Uterus (tissue), 4 donors: ENCODE data around the gene PDGFRB. TPM values are rescaled to one million over a fixed set of nuclear protein-coding genes. Genes with fewer than 3 reads are reported as not detected.

Source experiments
- DNase-seq, 2 donors: peaks; one replicate each; pipeline ENCODE4 v3.0.0-alpha.2; 2019 to 2020
- H3K27ac ChIP-seq, 2 donors: fragments of 200-600 bp; sonication (generic); 1 replicate in 1 of 2; 2 replicates in 1 of 2; pipeline ENCODE4 v1.5.1; 2016 to 2018
- H3K27me3 ChIP-seq, 2 donors: fragments of 200-600 bp; sonication (generic); one replicate each; pipeline ENCODE4 v1.5.1; 2018 to 2019; ENCODE audit warnings: control low read depth in 1 of 2
- H3K36me3 ChIP-seq, 2 donors: fragments of 200-600 bp; sonication (generic); one replicate each; pipeline ENCODE4 v1.5.1; 2019; ENCODE audit warnings: control low read depth in 1 of 2
- H3K4me1 ChIP-seq, 2 donors: fragments of 200-600 bp; sonication (generic); one replicate each; pipeline ENCODE4 v1.5.1; 2018 to 2019; ENCODE audit warnings: control low read depth in 1 of 2
- H3K4me3 ChIP-seq, 2 donors: fragments of 200-600 bp; sonication (generic); 1 replicate in 1 of 2; 2 replicates in 1 of 2; pipeline ENCODE4 v1.5.1; 2018 to 2019; ENCODE audit warnings: mild to moderate bottlenecking in 1 of 2
- H3K9me3 ChIP-seq, 2 donors: fragments of 200-600 bp; sonication (generic); one replicate each; pipeline ENCODE4 v1.5.1; 2019; ENCODE audit warnings: control low read depth in 1 of 2
- POLR2A ChIP-seq, 2 donors: fragments of 450-650 bp; IDR thresholded peaks; one replicate each; pipeline ENCODE4 v1.6.1; 2016; ENCODE audit warnings: antibody characterized with exemption in 2 of 2, mild to moderate bottlenecking in 1 of 2, moderate library complexity in 1 of 2
- intact Hi-C: fragments of 100-400 bp; cut with DNase I; formaldehyde crosslinking; loops from one replicate; pipeline ENCODE4 v1.15.1; 2023; ENCODE audit warnings: low total_unique reads
- total RNA-seq, 4 donors: library from RNA; depleted of rRNA in 3 of 4; stranded (reverse); fragments of >200 nt in 3 of 4; gene quantifications; one replicate each; pipeline versions ENCODE4 v1.1.0 to v1.2.4, GENCODE V29; 2014 to 2023
- TF ChIP-seq, protein P1 (sequence below), 4 experiments: fragments of 200-600 bp in 2 of 4; fragments of 450-650 bp in 2 of 4; sonication (generic) in 2 of 4; IDR thresholded peaks; one replicate each; pipeline ENCODE4 v1.5.1; 2016 to 2019; ENCODE audit warnings: antibody characterized with exemption in 4 of 4, mild to moderate bottlenecking in 2 of 4, moderate library complexity in 1 of 4
- donor health status: DM: yes; HTN: yes; CAD: no.

PDGFRB gene
- total RNA-seq, 4 donors from 2014 or later, result 60.2 to 378 (median 235) TPM

DNA sequence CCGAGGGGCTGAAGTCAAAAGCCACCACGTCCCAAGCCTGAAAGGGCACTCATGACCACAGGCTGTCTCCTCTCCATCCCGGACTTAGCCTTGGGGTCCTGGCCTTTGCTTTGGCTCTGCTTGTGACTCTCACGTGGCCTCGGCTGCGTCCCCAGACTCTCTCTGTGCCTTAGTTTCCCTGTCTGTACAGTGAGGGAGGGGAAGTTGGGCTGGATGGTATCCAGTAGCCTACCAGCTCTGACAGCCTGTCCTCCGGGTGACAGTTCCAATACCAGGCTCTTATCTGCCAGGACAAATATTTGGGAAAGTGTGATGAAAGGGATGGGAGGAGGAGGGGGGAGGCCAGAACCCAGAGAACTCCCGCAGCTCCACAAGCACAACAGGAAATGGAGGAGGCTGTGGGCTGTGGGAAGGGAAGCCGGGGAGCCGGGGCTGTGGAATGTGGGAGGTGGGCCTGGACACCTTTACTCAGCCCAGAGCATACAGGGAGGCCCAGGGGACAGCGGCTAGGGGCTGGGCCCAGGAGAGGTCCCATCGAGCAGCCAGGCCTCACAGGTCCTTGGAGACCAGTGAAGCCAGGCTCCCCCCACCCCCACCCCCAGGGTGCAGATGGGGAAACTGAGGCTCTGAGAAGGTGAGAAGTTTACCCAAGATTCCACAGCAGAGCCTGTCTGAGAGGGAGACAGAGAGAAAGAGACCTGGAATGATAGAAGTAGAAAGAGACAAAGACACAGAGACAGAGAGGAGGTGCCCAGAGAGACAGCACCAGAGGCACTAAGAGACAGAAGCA, 18.3 kb downstream of the PDGFRB start:
- DNase-seq, result no peak
- H3K4me1 ChIP-seq, result peaks cover 50 to 77% of the 10 kb centered on the region in 2 donors
- H3K27ac ChIP-seq, result peak overlapping the region; percentile 97 to 99
- intact Hi-C loops, result no loop called here
- H3K4me3 ChIP-seq, result no peak overlapping the region
- no peaks in the 10 kb centered on the region for H3K9me3 ChIP-seq
- no peaks in the 10 kb centered on the region for H3K27me3 ChIP-seq
- no peaks in the 10 kb centered on the region for H3K36me3 ChIP-seq
- TF ChIP-seq POLR2A (IDR thresholded peaks at IDR 0.05), result no peak
- TF ChIP-seq, protein P1, sequence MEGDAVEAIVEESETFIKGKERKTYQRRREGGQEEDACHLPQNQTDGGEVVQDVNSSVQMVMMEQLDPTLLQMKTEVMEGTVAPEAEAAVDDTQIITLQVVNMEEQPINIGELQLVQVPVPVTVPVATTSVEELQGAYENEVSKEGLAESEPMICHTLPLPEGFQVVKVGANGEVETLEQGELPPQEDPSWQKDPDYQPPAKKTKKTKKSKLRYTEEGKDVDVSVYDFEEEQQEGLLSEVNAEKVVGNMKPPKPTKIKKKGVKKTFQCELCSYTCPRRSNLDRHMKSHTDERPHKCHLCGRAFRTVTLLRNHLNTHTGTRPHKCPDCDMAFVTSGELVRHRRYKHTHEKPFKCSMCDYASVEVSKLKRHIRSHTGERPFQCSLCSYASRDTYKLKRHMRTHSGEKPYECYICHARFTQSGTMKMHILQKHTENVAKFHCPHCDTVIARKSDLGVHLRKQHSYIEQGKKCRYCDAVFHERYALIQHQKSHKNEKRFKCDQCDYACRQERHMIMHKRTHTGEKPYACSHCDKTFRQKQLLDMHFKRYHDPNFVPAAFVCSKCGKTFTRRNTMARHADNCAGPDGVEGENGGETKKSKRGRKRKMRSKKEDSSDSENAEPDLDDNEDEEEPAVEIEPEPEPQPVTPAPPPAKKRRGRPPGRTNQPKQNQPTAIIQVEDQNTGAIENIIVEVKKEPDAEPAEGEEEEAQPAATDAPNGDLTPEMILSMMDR (IDR thresholded peaks at IDR 0.05), result no peak

DNA sequence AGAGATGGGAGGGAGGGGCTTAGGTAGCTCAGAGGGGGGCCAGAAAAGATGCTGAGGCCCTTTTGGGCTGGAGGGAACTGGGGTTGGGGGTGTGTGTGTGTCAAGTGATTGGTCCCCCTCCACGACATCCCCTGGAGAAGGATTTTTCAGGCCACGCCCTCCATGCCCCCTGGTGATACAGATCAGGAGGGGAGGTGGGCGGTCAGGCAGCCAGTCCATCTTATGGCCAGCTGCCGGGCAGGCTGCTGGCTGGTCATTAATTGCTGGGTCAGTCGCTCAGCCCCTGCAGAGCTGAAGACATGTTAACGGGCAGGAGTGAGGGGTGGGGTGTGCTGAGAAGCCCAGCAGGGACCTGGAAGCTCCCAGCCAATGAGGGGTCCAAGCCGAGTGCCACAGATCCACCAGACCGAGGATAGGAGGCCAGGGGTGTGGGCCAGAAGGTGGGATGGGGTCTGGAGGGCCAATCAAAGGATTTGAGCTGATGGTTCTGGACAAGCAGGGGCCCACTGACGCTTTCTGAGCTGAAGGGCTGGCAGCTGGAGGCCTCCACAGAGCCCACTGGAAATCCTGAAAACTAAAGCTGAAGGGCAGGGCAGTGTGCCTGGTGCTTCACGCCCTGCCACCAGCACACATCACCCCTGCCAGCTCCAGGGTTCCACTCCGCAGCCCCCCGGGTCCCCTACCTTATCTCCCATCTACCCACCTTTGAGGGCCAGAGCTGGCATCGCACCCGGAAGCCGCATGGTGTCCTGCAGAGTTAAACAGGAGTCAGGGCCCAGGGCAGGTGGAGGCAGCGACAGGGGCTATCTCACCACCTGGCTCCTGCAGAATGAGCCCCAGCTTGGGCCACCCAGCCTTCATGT, 19.1 kb downstream of the PDGFRB start:
- DNase-seq, result no peak
- H3K9me3 ChIP-seq, result no peaks in the 10 kb centered on the region
- intact Hi-C loops, result no loop called here
- no peak overlapping the region for H3K4me3 ChIP-seq
- TF ChIP-seq, protein P1 (IDR thresholded peaks at IDR 0.05), result no peak
- no peak for TF ChIP-seq POLR2A (IDR thresholded peaks at IDR 0.05)
- H3K27me3 ChIP-seq, result no peaks in the 10 kb centered on the region
- H3K4me1 ChIP-seq, result peaks cover 42 to 76% of the 10 kb centered on the region in 2 donors
- H3K36me3 ChIP-seq, result no peaks in the 10 kb centered on the region
- peak overlapping the region; percentile 97 to 99 for H3K27ac ChIP-seq

DNA sequence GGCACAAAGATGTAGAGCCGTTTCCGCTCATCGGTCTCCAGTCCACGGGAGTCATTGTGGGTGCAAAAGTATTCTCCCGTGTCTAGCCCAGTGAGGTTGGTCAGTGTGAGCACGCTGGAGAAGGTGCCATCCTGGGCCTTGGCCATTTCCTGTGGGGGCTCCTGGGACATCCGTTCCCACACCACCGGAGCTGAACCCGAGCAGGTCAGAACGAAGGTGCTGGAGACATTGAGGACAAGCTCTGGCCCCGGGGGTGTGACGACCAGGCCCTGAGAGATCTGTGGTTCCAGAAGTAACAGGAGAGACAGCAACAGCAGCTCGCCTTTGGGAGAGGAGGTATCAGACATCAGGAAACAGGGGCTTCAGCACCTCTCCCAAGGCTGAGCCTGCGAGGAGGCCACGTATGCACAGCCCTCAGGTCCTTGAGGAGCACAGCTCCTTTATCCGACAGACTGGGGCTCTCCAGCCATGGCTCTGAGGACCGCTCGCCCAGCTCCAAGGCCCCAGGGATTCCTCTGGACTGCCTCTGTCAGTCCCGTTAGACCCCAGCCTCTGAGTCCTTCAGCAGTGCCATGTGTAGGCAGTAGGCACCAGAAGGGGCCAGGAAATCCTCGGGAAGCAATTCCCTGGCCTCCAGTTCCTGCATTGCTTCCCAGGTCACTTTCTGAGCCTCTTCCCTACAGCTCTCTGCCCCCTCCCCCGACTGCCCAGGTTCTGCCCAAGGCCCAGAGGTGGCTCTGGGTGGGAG, 19.9 kb downstream of the PDGFRB start:
- no peaks in the 10 kb centered on the region for H3K9me3 ChIP-seq
- H3K4me3 ChIP-seq, result no peak overlapping the region
- H3K36me3 ChIP-seq, result no peaks in the 10 kb centered on the region
- H3K4me1 ChIP-seq, result peaks cover 34 to 76% of the 10 kb centered on the region in 2 donors
- no peak for TF ChIP-seq POLR2A (IDR thresholded peaks at IDR 0.05)
- TF ChIP-seq, protein P1 (IDR thresholded peaks at IDR 0.05), result no peak
- intact Hi-C loops, result no loop called here
- no peak for DNase-seq
- no peaks in the 10 kb centered on the region for H3K27me3 ChIP-seq
- H3K27ac ChIP-seq, result peak overlapping the region; percentile 97 to 99

DNA sequence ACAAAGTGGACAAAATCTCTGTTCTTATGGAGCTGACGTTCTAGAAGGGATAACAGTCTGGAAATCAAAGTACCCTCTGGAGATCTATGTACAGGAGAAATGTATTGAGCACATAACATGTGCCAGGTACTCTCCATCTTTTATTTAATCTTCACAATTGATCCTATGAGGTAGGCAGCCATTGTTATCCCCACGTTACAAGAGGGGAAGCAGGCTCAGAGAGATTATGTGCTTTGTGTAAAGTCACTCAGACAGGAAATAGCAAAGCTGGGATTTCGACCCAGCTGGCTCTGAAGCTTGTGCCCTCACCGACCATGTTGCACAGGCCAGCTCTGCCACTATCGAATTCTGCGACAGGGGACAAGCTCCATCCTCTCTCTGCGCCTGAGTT, 21.5 kb downstream of the PDGFRB start:
- TF ChIP-seq, protein P1 (IDR thresholded peaks at IDR 0.05), result no peak
- no peak for TF ChIP-seq POLR2A (IDR thresholded peaks at IDR 0.05)
- no peaks in the 10 kb centered on the region for H3K36me3 ChIP-seq
- intact Hi-C loops, result loop anchor here (5.0 kb wide), 1 partner anchor 83 kb away; no protein-coding TSS in a partner anchor
- H3K27ac ChIP-seq, result peak overlapping the region; percentile 97 to 99
- DNase-seq, result no peak
- peaks cover 18 to 78% of the 10 kb centered on the region in 2 donors for H3K4me1 ChIP-seq
- no peak overlapping the region for H3K4me3 ChIP-seq
- no peaks in the 10 kb centered on the region for H3K9me3 ChIP-seq
- H3K27me3 ChIP-seq, result no peaks in the 10 kb centered on the region
